WTC11 (cell line): ENCODE results near the gene AGBL1. TPM values are rescaled to one million over a fixed set of nuclear protein-coding genes. Genes with fewer than 3 reads are reported as not detected.
A peak's percentile ranks its signal among the peaks of the same experiment; 100 is the strongest.
"Not testable (repeated sequence)": the region's sequence is repeated elsewhere in the genome, so short reads cannot be mapped to it uniquely, and the experiment has no call there.

Experiments used
- ATAC-seq: fragments of 200-7000 bp; cut with Tn5 transposase; 2 replicates; pipeline ENCODE4 v1.10.0; 2021; ENCODE audit warnings: mild to moderate bottlenecking, moderate library complexity
- CTCF ChIA-PET: fragments of 300-600 bp; sonication (Branson Sonifier 250); formaldehyde crosslinking; loops from one replicate; lab custom pipeline; 2021; ENCODE audit warnings: antibody characterized with exemption; lab: Charles Lee
- POLR2A ChIA-PET: fragments of 350-600 bp; sonication (Branson Sonifier 250); formaldehyde crosslinking; loops from one replicate; lab custom pipeline; 2021; ENCODE audit warnings: antibody characterized with exemption; lab: Charles Lee
- DNase-seq: peaks from one replicate; pipeline ENCODE4 v3.0.0; 2021; ENCODE audit warnings: low spot score
- H3K27ac Mint-ChIP-seq: 2 replicates; pipeline ENCODE4 v1.8.0; 2021; ENCODE audit warnings: mixed read lengths
- H3K27me3 Mint-ChIP-seq: 2 replicates; pipeline ENCODE4 v1.8.0; 2021; ENCODE audit warnings: low read depth, mild to moderate bottlenecking, moderate library complexity, mixed read lengths
- H3K36me3 Mint-ChIP-seq: 2 replicates; pipeline ENCODE4 v1.8.0; 2021; ENCODE audit warnings: mixed read lengths
- H3K4me1 Mint-ChIP-seq: 2 replicates; pipeline ENCODE4 v1.8.0; 2022; ENCODE audit warnings: mixed read lengths
- H3K4me3 Mint-ChIP-seq: 2 replicates; pipeline ENCODE4 v1.8.0; 2021; ENCODE audit warnings: mild to moderate bottlenecking, moderate library complexity, mixed read lengths
- H3K9me3 Mint-ChIP-seq: 2 replicates; pipeline ENCODE4 v1.8.0; 2021; ENCODE audit warnings: mixed read lengths
- ARID4B ChIP-seq: sonication (generic); formaldehyde crosslinking; IDR thresholded peaks from 2 replicates; pipeline ENCODE4 v1.8.0; 2023; ENCODE audit warnings: missing genetic modification reagents, mild to moderate bottlenecking, borderline replicate concordance
- CBFB ChIP-seq: sonication (generic); formaldehyde crosslinking; IDR thresholded peaks from 2 replicates; pipeline ENCODE4 v1.8.1; 2022; ENCODE audit warnings: mild to moderate bottlenecking, low read depth, missing genetic modification reagents
- CREM ChIP-seq: sonication (generic); formaldehyde crosslinking; IDR thresholded peaks from 2 replicates; pipeline ENCODE4 v1.8.1; 2022; ENCODE audit warnings: mild to moderate bottlenecking, missing genetic modification reagents, moderate library complexity
- FOXP1 ChIP-seq: sonication (generic); formaldehyde crosslinking; IDR thresholded peaks from 2 replicates; pipeline ENCODE4 v1.8.0; 2022; ENCODE audit warnings: missing genetic modification reagents, mild to moderate bottlenecking, moderate library complexity, borderline replicate concordance
- FOXP4 ChIP-seq: sonication (generic); formaldehyde crosslinking; IDR thresholded peaks from 2 replicates; pipeline ENCODE4 v1.8.0; 2022; ENCODE audit warnings: mild to moderate bottlenecking, missing genetic modification reagents
- KAT7 ChIP-seq: sonication (generic); formaldehyde crosslinking; IDR thresholded peaks from 2 replicates; pipeline ENCODE4 v1.8.1; 2023; ENCODE audit warnings: missing genetic modification reagents, mild to moderate bottlenecking, borderline replicate concordance
- MXD4 ChIP-seq: fragments of 250-450 bp; sonication (Bioruptor Pico); IDR thresholded peaks from 2 replicates; pipeline ENCODE4 v1.8.0; 2021; ENCODE audit warnings: mild to moderate bottlenecking, moderate library complexity, borderline replicate concordance
- RORB ChIP-seq: fragments of 250-450 bp; sonication (Bioruptor Pico); IDR thresholded peaks from 2 replicates; pipeline ENCODE4 v1.9.0; 2021; ENCODE audit warnings: mild to moderate bottlenecking
- SOX15 ChIP-seq: fragments of 250-450 bp; sonication (Bioruptor Pico); IDR thresholded peaks from 2 replicates; pipeline ENCODE4 v1.9.0; 2021; ENCODE audit warnings: mild to moderate bottlenecking
- SP1 ChIP-seq: sonication (generic); formaldehyde crosslinking; conservative IDR thresholded peaks from 2 replicates; pipeline ENCODE4 v1.8.1; 2022; ENCODE audit warnings: missing genetic modification reagents
- TEAD4 ChIP-seq: sonication (generic); formaldehyde crosslinking; IDR thresholded peaks from 2 replicates; pipeline ENCODE4 v1.8.0; 2022; ENCODE audit warnings: mild to moderate bottlenecking, missing genetic modification reagents
- ZBTB43 ChIP-seq: sonication (generic); formaldehyde crosslinking; IDR thresholded peaks from 2 replicates; pipeline ENCODE4 v1.8.1; 2023; ENCODE audit warnings: mild to moderate bottlenecking, missing genetic modification reagents
- ZNF396 ChIP-seq: fragments of 250-450 bp; sonication (Bioruptor Pico); IDR thresholded peaks from 2 replicates; pipeline ENCODE4 v1.8.0; 2021; ENCODE audit warnings: mild to moderate bottlenecking, moderate library complexity, borderline replicate concordance
- ZNF416 ChIP-seq: fragments of 250-450 bp; sonication (Bioruptor Pico); IDR thresholded peaks from 2 replicates; pipeline ENCODE4 v1.9.0; 2021; ENCODE audit warnings: mild to moderate bottlenecking, inconsistent platforms
- ZNF425 ChIP-seq: fragments of 250-450 bp; sonication (Bioruptor Pico); conservative IDR thresholded peaks from 2 replicates; pipeline ENCODE4 v1.9.0; 2021; ENCODE audit warnings: mild to moderate bottlenecking
- ZNF512 ChIP-seq: sonication (generic); formaldehyde crosslinking; IDR thresholded peaks from 2 replicates; pipeline ENCODE4 v1.8.1; 2022; ENCODE audit warnings: missing genetic modification reagents, borderline replicate concordance
- total RNA-seq: library from RNA; stranded (reverse); gene quantifications from 3 replicates; pipeline ENCODE4 v1.2.3, GENCODE V29; 2021

AGBL1 gene
- total RNA-seq, 1 experiment from 2014 or later: not detected

GRCh38 chr15:86876387-86876944, 796.8 kb downstream of the AGBL1 start (continued):
- TF ChIP-seq CBFB (CRISPR knock-in tag) (no peak), RORB (CRISPR knock-in tag) (no peak), ZNF425 (CRISPR knock-in tag) (no peak), ZNF512 (no peak), FOXP1 (CRISPR knock-in tag) (no peak), ZNF416 (CRISPR knock-in tag) (no peak), SOX15 (CRISPR knock-in tag) (no peak), ARID4B (CRISPR knock-in tag) (no peak)

GRCh38 chr15:86877171-86877631, 797.5 kb downstream of the AGBL1 start:
- DNase-seq: no peak
- Mint-ChIP-seq H3K9me3 (peaks cover 4% of the 10 kb centered on the region; the same call in 1 of the 2 replicates), H3K4me3 (no peak overlapping the region), H3K27me3 (no peaks in the 10 kb centered on the region), H3K27ac (no peak overlapping the region), H3K4me1 (peaks cover 12% of the 10 kb centered on the region), H3K36me3 (no peaks in the 10 kb centered on the region)
- CTCF ChIA-PET: no interaction called here
- POLR2A ChIA-PET: no interaction called here
- TF ChIP-seq ZNF416 (CRISPR knock-in tag): no peak
- no peak for TF ChIP-seq TEAD4 (CRISPR knock-in tag)
- TF ChIP-seq SP1 (CRISPR knock-in tag): no peak
- no peak for TF ChIP-seq CREM (CRISPR knock-in tag)
- no peak for TF ChIP-seq FOXP4 (CRISPR knock-in tag)
- no peak for TF ChIP-seq ZNF396 (CRISPR knock-in tag)
- TF ChIP-seq ZBTB43: no peak
- no peak for TF ChIP-seq KAT7 (CRISPR knock-in tag)
- no peak for TF ChIP-seq MXD4 (CRISPR knock-in tag)
- ATAC-seq: peak; percentile 63

GRCh38 chr15:86878844-86879243, 799.2 kb downstream of the AGBL1 start:
- POLR2A ChIA-PET, H3K27ac Mint-ChIP-seq, H3K9me3 Mint-ChIP-seq, CTCF ChIA-PET, H3K4me3 Mint-ChIP-seq, DNase-seq, H3K27me3 Mint-ChIP-seq, H3K36me3 Mint-ChIP-seq: not testable (repeated sequence)
- H3K4me1 Mint-ChIP-seq: peaks cover 12% of the 10 kb centered on the region
- peak; percentile 51 for ATAC-seq
